ENCODE results near the gene PTN.

PTN gene

GRCh38 chr7:137343281-137343841 lies at the start of gene PTN:
Gene PTN (minus strand): TSS chr7:137343733. CDS start chr7:137254973, 88,760 bp downstream.
- Histone ChIP-seq H3K27me3 (ENCODE audit: insufficient read depth, low read length, poor library complexity, severe bottlenecking) (no peaks in the 10 kb centered on the region), H3K36me3 (ENCODE audit: insufficient read depth, low read length) (no peaks in the 10 kb centered on the region), H3F3A (ENCODE audit: low read depth) (no peaks in the 10 kb centered on the region), H3K4me2 (ENCODE audit: low read depth, low read length, poor library complexity, severe bottlenecking) (no peak within 1 kb of the TSS), H4K20me1 (ENCODE audit: insufficient read depth, low read length, poor library complexity, severe bottlenecking) (no peaks in the 10 kb centered on the region), H3K9me3 (ENCODE audit: insufficient read depth, low read depth, low read length) (0 out of 2 replicates have a peak, but pooled peaks cover 3% of the 10 kb centered on the region), H3K4me3 (ENCODE audit: low read length, poor library complexity, severe bottlenecking) (no peak within 1 kb of the TSS), H3K9ac (ENCODE audit: low read depth, low read length, poor library complexity, severe bottlenecking) (no peak within 1 kb of the TSS), H3K79me2 (ENCODE audit: insufficient read depth, low read length) (no peaks in the 10 kb centered on the region), H3K4me1 (ENCODE audit: insufficient read depth, low read length, poor library complexity, severe bottlenecking) (no peaks in the 10 kb centered on the region), H2AFZ (ENCODE audit: low read length) (no peak within 1 kb of the TSS), H3K9me2 (replicated peaks; ENCODE audit: low read depth, low read length) (no peaks in the 10 kb centered on the region)
- TF ChIP-seq, protein P1, sequence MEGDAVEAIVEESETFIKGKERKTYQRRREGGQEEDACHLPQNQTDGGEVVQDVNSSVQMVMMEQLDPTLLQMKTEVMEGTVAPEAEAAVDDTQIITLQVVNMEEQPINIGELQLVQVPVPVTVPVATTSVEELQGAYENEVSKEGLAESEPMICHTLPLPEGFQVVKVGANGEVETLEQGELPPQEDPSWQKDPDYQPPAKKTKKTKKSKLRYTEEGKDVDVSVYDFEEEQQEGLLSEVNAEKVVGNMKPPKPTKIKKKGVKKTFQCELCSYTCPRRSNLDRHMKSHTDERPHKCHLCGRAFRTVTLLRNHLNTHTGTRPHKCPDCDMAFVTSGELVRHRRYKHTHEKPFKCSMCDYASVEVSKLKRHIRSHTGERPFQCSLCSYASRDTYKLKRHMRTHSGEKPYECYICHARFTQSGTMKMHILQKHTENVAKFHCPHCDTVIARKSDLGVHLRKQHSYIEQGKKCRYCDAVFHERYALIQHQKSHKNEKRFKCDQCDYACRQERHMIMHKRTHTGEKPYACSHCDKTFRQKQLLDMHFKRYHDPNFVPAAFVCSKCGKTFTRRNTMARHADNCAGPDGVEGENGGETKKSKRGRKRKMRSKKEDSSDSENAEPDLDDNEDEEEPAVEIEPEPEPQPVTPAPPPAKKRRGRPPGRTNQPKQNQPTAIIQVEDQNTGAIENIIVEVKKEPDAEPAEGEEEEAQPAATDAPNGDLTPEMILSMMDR (conservative IDR thresholded peaks at IDR 0.05; ENCODE audit: low read length), result no peak
- no peak for TF ChIP-seq EZH2phosphoT487 (IDR thresholded peaks at IDR 0.05; ENCODE audit: borderline replicate concordance)

DNA sequence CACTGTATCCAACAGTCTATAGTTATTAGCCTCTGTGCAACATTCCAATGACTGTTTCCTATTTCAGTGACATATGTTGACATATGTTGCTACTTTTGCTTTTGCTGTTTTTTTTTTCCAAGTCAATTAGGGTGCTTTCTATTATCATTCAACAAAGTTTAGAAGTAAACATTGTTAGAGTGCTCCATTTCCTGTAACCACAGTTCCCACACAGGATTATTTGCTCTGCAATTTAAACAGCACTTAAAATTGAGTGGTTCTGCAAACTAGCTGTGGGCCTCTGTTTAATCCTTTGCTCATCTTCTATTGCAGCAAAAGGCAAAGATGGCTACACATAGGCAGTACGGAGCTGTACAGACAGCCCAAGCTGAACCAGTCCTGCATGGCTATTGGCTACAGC lies 46.5 kb upstream of the PTN start:
- no peaks in the 10 kb centered on the region for H3K4me1 ChIP-seq (ENCODE audit: insufficient read depth, low read length, poor library complexity, severe bottlenecking)
- H3K79me2 ChIP-seq (ENCODE audit: insufficient read depth, low read length), result no peaks in the 10 kb centered on the region
- H3K36me3 ChIP-seq (ENCODE audit: insufficient read depth, low read length), result no peaks in the 10 kb centered on the region
- H3K27me3 ChIP-seq (ENCODE audit: insufficient read depth, low read length, poor library complexity, severe bottlenecking), result no peaks in the 10 kb centered on the region
- H2AFZ ChIP-seq (ENCODE audit: low read length), result no peak overlapping the region
- no peak overlapping the region for H3K9ac ChIP-seq (ENCODE audit: low read depth, low read length, poor library complexity, severe bottlenecking)
- no peak overlapping the region for H3K4me2 ChIP-seq (ENCODE audit: low read depth, low read length, poor library complexity, severe bottlenecking)
- TF ChIP-seq, protein P1 (conservative IDR thresholded peaks at IDR 0.05; ENCODE audit: low read length), result no peak
- no peak for TF ChIP-seq EZH2phosphoT487 (IDR thresholded peaks at IDR 0.05; ENCODE audit: borderline replicate concordance)
- no peak overlapping the region for H3K4me3 ChIP-seq (ENCODE audit: low read length, poor library complexity, severe bottlenecking)
- no peaks in the 10 kb centered on the region for H3K9me3 ChIP-seq (ENCODE audit: insufficient read depth, low read depth, low read length)
- H3F3A ChIP-seq (ENCODE audit: low read depth), result no peaks in the 10 kb centered on the region
- no peaks in the 10 kb centered on the region for H3K9me2 ChIP-seq (replicated peaks; ENCODE audit: low read depth, low read length)
- H4K20me1 ChIP-seq (ENCODE audit: insufficient read depth, low read length, poor library complexity, severe bottlenecking), result no peaks in the 10 kb centered on the region

- H3K9ac ChIP-seq (ENCODE audit: low read depth, low read length, poor library complexity, severe bottlenecking), result no peak overlapping the region
- H3K27me3 ChIP-seq (ENCODE audit: insufficient read depth, low read length, poor library complexity, severe bottlenecking), result no peaks in the 10 kb centered on the region
- no peaks in the 10 kb centered on the region for H3K4me1 ChIP-seq (ENCODE audit: insufficient read depth, low read length, poor library complexity, severe bottlenecking)
- H3K9me3 ChIP-seq (ENCODE audit: insufficient read depth, low read depth, low read length), result no peaks in the 10 kb centered on the region
- no peaks in the 10 kb centered on the region for H4K20me1 ChIP-seq (ENCODE audit: insufficient read depth, low read length, poor library complexity, severe bottlenecking)
- H3K79me2 ChIP-seq (ENCODE audit: insufficient read depth, low read length), result no peaks in the 10 kb centered on the region
- H3K36me3 ChIP-seq (ENCODE audit: insufficient read depth, low read length), result no peaks in the 10 kb centered on the region
- no peak overlapping the region for H2AFZ ChIP-seq (ENCODE audit: low read length)
- no peaks in the 10 kb centered on the region for H3F3A ChIP-seq (ENCODE audit: low read depth)
- no peaks in the 10 kb centered on the region for H3K9me2 ChIP-seq (replicated peaks; ENCODE audit: low read depth, low read length)
- H3K4me2 ChIP-seq (ENCODE audit: low read depth, low read length, poor library complexity, severe bottlenecking), result no peak overlapping the region
- TF ChIP-seq, protein P1 (conservative IDR thresholded peaks at IDR 0.05; ENCODE audit: low read length), result no peak
- no peak for TF ChIP-seq EZH2phosphoT487 (IDR thresholded peaks at IDR 0.05; ENCODE audit: borderline replicate concordance)
- H3K4me3 ChIP-seq (ENCODE audit: low read length, poor library complexity, severe bottlenecking), result no peak overlapping the region
Measured at GRCh38 chr7:137388916-137389315, 45.4 kb upstream of the PTN start.
